HepG2 (cell line): ENCODE data around the gene TTYH1. TPM values are rescaled to one million over a fixed set of nuclear protein-coding genes. Genes with fewer than 3 reads are reported as not detected.

ENCODE experiments used
- ARID3A ChIP-seq: IDR thresholded peaks from 2 replicates; pipeline ENCODE4 v1.6.1; 2012; ENCODE audit warnings: low read depth, low read length, improper control_type of control experiment
- BRCA1 ChIP-seq: sonication (generic); formaldehyde crosslinking; IDR thresholded peaks from 2 replicates; pipeline ENCODE4 v1.4.0; 2020; ENCODE audit warnings: missing genetic modification reagents
- CBX1 ChIP-seq: IDR thresholded peaks from one replicate; pipeline ENCODE4 v1.6.1; 2016; ENCODE audit warnings: antibody characterized with exemption, low read depth
- HDAC6 ChIP-seq: fragments of 200-600 bp; sonication (generic); IDR thresholded peaks from 2 replicates; pipeline ENCODE4 v1.7.0; 2017; ENCODE audit warnings: mild to moderate bottlenecking, antibody characterized with exemption, low read length, low read depth
- HNF1A ChIP-seq, 2 experiments: sonication (generic) in 1 of 2; formaldehyde crosslinking in 1 of 2; IDR thresholded peaks; 2 replicates each; pipeline versions ENCODE4 v1.4.0 to v1.6.1; 2016 to 2020; ENCODE audit warnings: borderline replicate concordance in 1 of 2, low read depth in 1 of 2, mild to moderate bottlenecking in 1 of 2, missing genetic modification reagents in 1 of 2
- SOX6 ChIP-seq, 2 experiments: fragments of 450-650 bp in 1 of 2; sonication (generic) in 1 of 2; formaldehyde crosslinking in 1 of 2; IDR thresholded peaks; 2 replicates each; pipeline versions ENCODE4 v1.4.0 to v1.6.1; 2017 to 2020; ENCODE audit warnings: antibody characterized with exemption in 1 of 2, mild to moderate bottlenecking in 1 of 2, missing genetic modification reagents in 1 of 2
- TCF7 ChIP-seq: sonication (generic); IDR thresholded peaks from 2 replicates; pipeline ENCODE4 v1.6.1; 2016; ENCODE audit warnings: antibody characterized with exemption, low read depth
- ZKSCAN8 ChIP-seq: IDR thresholded peaks from 2 replicates; pipeline ENCODE4 v1.6.1; 2016; ENCODE audit warnings: borderline replicate concordance, missing genetic modification reagents, missing compliant biosample characterization
- ZMAT5 ChIP-seq: sonication (generic); formaldehyde crosslinking; IDR thresholded peaks from 2 replicates; pipeline ENCODE4 v1.5.0; 2020; ENCODE audit warnings: mild to moderate bottlenecking, low read depth, missing genetic modification reagents, borderline replicate concordance
- ZNF576 ChIP-seq: sonication (generic); formaldehyde crosslinking; IDR thresholded peaks from 2 replicates; pipeline ENCODE4 v1.4.0; 2020; ENCODE audit warnings: mild to moderate bottlenecking, missing genetic modification reagents
- ZNF746 ChIP-seq: sonication (generic); formaldehyde crosslinking; IDR thresholded peaks from 2 replicates; pipeline ENCODE4 v1.8.0; 2022; ENCODE audit warnings: mild to moderate bottlenecking, missing genetic modification reagents
- ZNF800 ChIP-seq: sonication (generic); formaldehyde crosslinking; IDR thresholded peaks from 2 replicates; pipeline ENCODE4 v1.4.0; 2020; ENCODE audit warnings: missing genetic modification reagents
- ZNF883 ChIP-seq: sonication (generic); formaldehyde crosslinking; IDR thresholded peaks from 2 replicates; pipeline ENCODE4 v1.5.1; 2020; ENCODE audit warnings: mild to moderate bottlenecking, missing genetic modification reagents; ENCODE audit errors: not compliant biosample characterization
- polyA plus RNA-seq, 8 experiments: library from polyadenylated mRNA; depleted of rRNA in 3 of 8; stranded (reverse) in 7 of 8; unstranded in 1 of 8; fragments of >200 nt; fragmentation: Illumina TruSeq in 4 of 8; extraction: Trizol in 4 of 8; gene quantifications; 2 replicates each; pipeline versions ENCODE4 v1.2.1 to v1.2.3, GENCODE V29; 2011 to 2016; ENCODE audit warnings: low read depth in 4 of 8, missing spikeins in 1 of 8, mixed read lengths in 1 of 8; ENCODE audit not compliant: insufficient read depth in 1 of 8
- total RNA-seq, 5 experiments: library from RNA; depleted of rRNA; stranded (reverse); fragments of >200 nt; fragmentation: Illumina TruSeq; extraction: Trizol; gene quantifications; 2 replicates each; pipeline ENCODE4 v1.2.3, GENCODE V29; 2016; ENCODE audit warnings: low read depth in 1 of 5
- TF ChIP-seq, protein P1 (sequence below): sonication (generic); formaldehyde crosslinking; IDR thresholded peaks from 2 replicates; pipeline ENCODE4 v1.4.0; 2020; ENCODE audit warnings: mild to moderate bottlenecking, missing genetic modification reagents
- TF ChIP-seq, protein P2 (sequence below): sonication (generic); formaldehyde crosslinking; IDR thresholded peaks from 2 replicates; pipeline ENCODE4 v1.8.1; 2023; ENCODE audit warnings: missing genetic modification reagents, mild to moderate bottlenecking, borderline replicate concordance

Gene TTYH1
- total and polyA plus RNA-seq, 2 of the 13 experiments (the other 11 are each of a cell fraction or from before 2014, with no cell fraction given), result 6.9 to 19.9 TPM

DNA sequence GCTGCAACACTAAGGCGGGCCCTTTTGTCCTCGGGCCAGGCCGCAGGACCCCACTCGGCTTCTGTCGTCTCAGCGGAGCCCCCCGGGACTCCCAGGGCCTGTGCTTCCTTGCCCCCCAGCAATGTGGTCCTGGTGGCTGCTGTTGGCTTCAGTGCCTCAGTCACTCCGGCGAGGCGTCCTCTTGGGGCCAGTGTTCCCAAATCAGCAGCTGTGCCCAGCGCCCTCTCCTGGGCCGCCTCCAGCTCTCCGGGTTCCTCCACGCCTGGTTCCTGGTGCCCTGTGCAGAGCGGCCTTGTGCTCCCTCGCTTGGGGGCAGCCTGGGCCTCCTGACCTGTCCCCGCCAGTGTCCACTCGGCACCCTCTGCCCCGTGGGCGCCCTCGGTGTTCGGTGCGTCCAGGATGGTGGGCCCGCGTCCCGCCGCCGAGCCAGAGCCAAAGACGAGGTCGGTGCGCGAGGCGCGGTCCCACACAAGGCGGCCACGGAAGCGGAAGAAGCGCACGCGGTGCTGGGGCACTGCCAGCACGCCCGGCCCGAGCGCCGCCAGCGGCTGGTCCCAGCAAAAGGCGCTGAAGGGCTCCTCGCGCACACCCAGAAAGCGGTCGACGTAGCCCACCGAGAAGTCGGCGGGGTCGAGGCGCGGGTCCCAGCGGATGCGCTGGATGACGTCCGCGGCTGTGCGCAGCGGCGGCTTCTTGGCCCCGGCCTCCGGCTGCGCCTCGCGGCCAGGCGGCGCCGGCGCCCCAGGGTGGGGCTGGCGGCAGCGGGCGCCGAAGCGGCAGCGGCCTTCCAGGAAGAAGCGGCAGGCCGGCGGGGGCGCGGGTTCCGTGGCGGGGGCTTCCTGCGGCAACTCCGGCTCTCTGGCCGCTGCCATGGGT, 47.6 kb downstream of the TTYH1 start (continued):
- TF ChIP-seq ARID3A (no peak), ZMAT5 (CRISPR knock-in tag) (no peak; the same call in 1 of the 2 replicates), CBX1 (peak; percentile 35), HDAC6 (no peak), ZNF746 (CRISPR knock-in tag) (no peak), ZNF883 (peak; percentile 89), ZNF576 (no peak), ZKSCAN8 (CRISPR knock-in tag) (no peak), SOX6 (IDR thresholded peaks at IDR 0.05) (no peak), SOX6 (CRISPR knock-in tag; IDR thresholded peaks at IDR 0.05) (peak; percentile 30; the same call in 1 of the 2 replicates), ZNF800 (CRISPR knock-in tag) (peak; percentile 96; the same call in 1 of the 2 replicates), TCF7 (no peak), BRCA1 (no peak), HNF1A (IDR thresholded peaks at IDR 0.05; ENCODE audit: low read depth) (no peak), HNF1A (CRISPR knock-in tag; IDR thresholded peaks at IDR 0.05; ENCODE audit: borderline replicate concordance) (0 out of 2 replicates have a peak, but pooled peaks have one; percentile 18)
- TF ChIP-seq, protein P1, sequence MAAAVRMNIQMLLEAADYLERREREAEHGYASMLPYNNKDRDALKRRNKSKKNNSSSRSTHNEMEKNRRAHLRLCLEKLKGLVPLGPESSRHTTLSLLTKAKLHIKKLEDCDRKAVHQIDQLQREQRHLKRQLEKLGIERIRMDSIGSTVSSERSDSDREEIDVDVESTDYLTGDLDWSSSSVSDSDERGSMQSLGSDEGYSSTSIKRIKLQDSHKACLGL (CRISPR knock-in tag), result peak; percentile 71; the same call in 1 of the 2 replicates
- TF ChIP-seq, protein P2, sequence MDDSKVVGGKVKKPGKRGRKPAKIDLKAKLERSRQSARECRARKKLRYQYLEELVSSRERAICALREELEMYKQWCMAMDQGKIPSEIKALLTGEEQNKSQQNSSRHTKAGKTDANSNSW (CRISPR knock-in tag), result 0 out of 2 replicates have a peak, but pooled peaks have one; percentile 58
